ENCODE data around the gene PPM1H.

- no peak for TF ChIP-seq CTCF (IDR thresholded peaks at IDR 0.05)
- no peak for TF ChIP-seq E2F1 (CRISPR knock-in tag; IDR thresholded peaks at IDR 0.05)
- no peak for TF ChIP-seq E2F5 (CRISPR knock-in tag; IDR thresholded peaks at IDR 0.05)
- no peak for TF ChIP-seq JUN (CRISPR knock-in tag; IDR thresholded peaks at IDR 0.05)
- no peak for TF ChIP-seq USF2 (CRISPR knock-in tag; IDR thresholded peaks at IDR 0.05)
- TF ChIP-seq ATF1 (CRISPR knock-in tag; IDR thresholded peaks at IDR 0.05), result no peak
- TF ChIP-seq ZNF121 (CRISPR knock-in tag; IDR thresholded peaks at IDR 0.05), result no peak
- TF ChIP-seq FOXP4 (CRISPR knock-in tag; IDR thresholded peaks at IDR 0.05), result no peak
- no peak for TF ChIP-seq ESRRA (CRISPR knock-in tag; IDR thresholded peaks at IDR 0.05; ENCODE audit: borderline replicate concordance)
- TF ChIP-seq IRF1 (CRISPR knock-in tag; IDR thresholded peaks at IDR 0.05), result no peak
- no peak for TF ChIP-seq SMAD3 (CRISPR knock-in tag; IDR thresholded peaks at IDR 0.05; ENCODE audit: borderline replicate concordance)
- TF ChIP-seq HMGXB4 (CRISPR knock-in tag; IDR thresholded peaks at IDR 0.05), result no peak
- no peak for TF ChIP-seq FOXJ3 (CRISPR knock-in tag; IDR thresholded peaks at IDR 0.05; ENCODE audit: borderline replicate concordance)
- TF ChIP-seq SP1 (CRISPR knock-in tag; conservative IDR thresholded peaks at IDR 0.05), result no peak
Measured at GRCh38 chr12:62898526-62898925, 36.4 kb downstream of the PPM1H start.

Measured in WTC11 (cell line).